ENCODE results near the gene HDAC4. TPM values are rescaled to one million over a fixed set of nuclear protein-coding genes. Genes with fewer than 3 reads are reported as not detected.
A peak's percentile ranks its signal among the peaks of the same experiment; 100 is the strongest.

Gene HDAC4
- total and polyA plus RNA-seq, 7 donors = 7.9 to 329 (median 129) TPM

GRCh38 chr2:239057533-239057932 lies 343.3 kb downstream of the HDAC4 start:
- 31 to 69% (median 35%) methylated on average over 2 of the region's 2 CpGs for WGBS, 3 donors
- Histone ChIP-seq H3K27ac (no peak overlapping the region), H3K4me1 (no peaks in the 10 kb centered on the region), H3K27me3 (ENCODE audit: insufficient read depth in 3 of 3, low read length in 2 of 3) (no peaks in the 10 kb centered on the region), H3K36me3 (ENCODE audit: insufficient read depth in 1 of 2, low read depth in 1 of 2) (peaks cover 9 to 92% of the 10 kb centered on the region in 2 donors), H3K9me3 (no peaks in the 10 kb centered on the region), H3K4me3 (no peak overlapping the region)
- no peak for DNase-seq
- TF ChIP-seq, protein P1, sequence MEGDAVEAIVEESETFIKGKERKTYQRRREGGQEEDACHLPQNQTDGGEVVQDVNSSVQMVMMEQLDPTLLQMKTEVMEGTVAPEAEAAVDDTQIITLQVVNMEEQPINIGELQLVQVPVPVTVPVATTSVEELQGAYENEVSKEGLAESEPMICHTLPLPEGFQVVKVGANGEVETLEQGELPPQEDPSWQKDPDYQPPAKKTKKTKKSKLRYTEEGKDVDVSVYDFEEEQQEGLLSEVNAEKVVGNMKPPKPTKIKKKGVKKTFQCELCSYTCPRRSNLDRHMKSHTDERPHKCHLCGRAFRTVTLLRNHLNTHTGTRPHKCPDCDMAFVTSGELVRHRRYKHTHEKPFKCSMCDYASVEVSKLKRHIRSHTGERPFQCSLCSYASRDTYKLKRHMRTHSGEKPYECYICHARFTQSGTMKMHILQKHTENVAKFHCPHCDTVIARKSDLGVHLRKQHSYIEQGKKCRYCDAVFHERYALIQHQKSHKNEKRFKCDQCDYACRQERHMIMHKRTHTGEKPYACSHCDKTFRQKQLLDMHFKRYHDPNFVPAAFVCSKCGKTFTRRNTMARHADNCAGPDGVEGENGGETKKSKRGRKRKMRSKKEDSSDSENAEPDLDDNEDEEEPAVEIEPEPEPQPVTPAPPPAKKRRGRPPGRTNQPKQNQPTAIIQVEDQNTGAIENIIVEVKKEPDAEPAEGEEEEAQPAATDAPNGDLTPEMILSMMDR (IDR thresholded peaks at IDR 0.05) = no peak
- ATAC-seq = no peak
- intact Hi-C loops (cut with DNase I) = no loop called here

DNA sequence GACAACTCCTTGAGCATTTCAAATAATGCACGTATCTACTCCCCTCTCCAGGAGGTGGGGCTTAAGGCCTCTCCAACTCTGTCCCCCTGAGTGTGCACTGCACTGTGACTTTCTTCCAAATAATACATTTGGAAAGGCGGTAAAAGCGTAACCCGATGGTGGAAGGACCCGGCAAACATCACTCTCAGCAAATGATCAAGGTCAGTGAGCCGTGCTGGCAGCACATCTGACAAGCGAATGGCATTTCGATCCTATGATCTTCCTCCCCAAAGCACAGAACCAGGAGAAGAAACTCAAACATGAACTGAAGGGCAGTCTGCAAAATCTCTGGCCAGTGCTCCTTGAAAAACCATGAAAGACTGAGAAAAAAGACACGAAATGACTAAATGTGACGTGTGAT lies 344.2 kb downstream of the HDAC4 start:
- peaks cover 9 to 92% of the 10 kb centered on the region in 2 donors for H3K36me3 ChIP-seq (ENCODE audit: insufficient read depth in 1 of 2, low read depth in 1 of 2)
- H3K9me3 ChIP-seq = no peaks in the 10 kb centered on the region
- DNase-seq (peak in 1 of 2 donors; percentile 6), ATAC-seq (no peak)
- H3K27me3 ChIP-seq (ENCODE audit: insufficient read depth in 3 of 3, low read length in 2 of 3) = no peaks in the 10 kb centered on the region
- TF ChIP-seq, protein P1 (IDR thresholded peaks at IDR 0.05) = no peak
- no peak overlapping the region for H3K4me3 ChIP-seq
- intact Hi-C loops (cut with DNase I) = no loop called here
- H3K4me1 ChIP-seq = no peaks in the 10 kb centered on the region
- no peak overlapping the region for H3K27ac ChIP-seq
- WGBS, 3 donors = 93 to 95% (median 95%) methylated on average over 10 of the region's 10 CpGs

DNA sequence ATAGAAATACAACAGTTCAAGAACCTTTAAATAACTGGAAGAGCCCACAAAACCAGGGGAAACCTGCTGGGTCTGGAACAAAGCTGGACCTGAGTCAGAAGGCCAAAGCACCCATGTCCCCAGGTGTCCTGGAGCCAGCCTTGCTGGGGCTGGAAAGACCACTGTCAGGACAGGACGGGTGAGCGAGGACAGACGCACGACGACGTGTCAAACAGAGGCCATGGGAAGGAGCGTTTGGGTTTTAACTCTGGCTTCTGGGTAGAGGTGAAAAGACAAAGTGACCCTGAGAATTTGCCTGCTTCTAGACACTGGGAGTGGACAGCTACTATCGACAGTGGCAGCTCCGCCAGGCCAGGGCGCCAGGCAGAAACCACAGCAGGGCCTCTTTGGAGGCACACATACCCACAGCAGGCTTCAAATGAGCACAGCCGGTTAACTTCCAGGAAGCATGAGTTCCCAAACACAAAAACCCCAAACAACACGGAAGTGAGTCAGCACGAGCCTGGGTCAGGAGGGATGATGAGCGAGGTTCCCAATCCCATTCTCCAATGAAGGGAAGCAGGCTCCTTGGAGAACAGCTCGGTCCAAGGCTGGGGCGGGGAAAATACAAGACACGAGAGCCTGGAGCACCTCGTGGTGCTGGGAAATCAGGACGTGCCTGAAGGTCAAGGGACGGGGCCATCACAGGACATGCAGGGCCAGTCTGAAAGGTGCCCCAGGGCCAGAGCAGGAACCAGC lies 344.9 kb downstream of the HDAC4 start:
- Histone ChIP-seq H3K4me1 (no peaks in the 10 kb centered on the region), H3K27me3 (ENCODE audit: insufficient read depth in 3 of 3, low read length in 2 of 3) (no peaks in the 10 kb centered on the region), H3K27ac (no peak overlapping the region), H3K9me3 (no peaks in the 10 kb centered on the region), H3K36me3 (ENCODE audit: insufficient read depth in 1 of 2, low read depth in 1 of 2) (peaks cover 9 to 93% of the 10 kb centered on the region in 2 donors), H3K4me3 (no peak overlapping the region)
- WGBS, 3 donors = 89 to 91% (median 90%) methylated on average over 20 of the region's 20 CpGs
- ATAC-seq (no peak), DNase-seq (peak; percentile 9 to 41)
- TF ChIP-seq, protein P1 (IDR thresholded peaks at IDR 0.05) = no peak
- intact Hi-C loops (cut with DNase I) = no loop called here

- 92 to 96% (median 94%) methylated on average over 8 of the region's 8 CpGs for WGBS, 3 donors
- intact Hi-C loops (cut with DNase I) = no loop called here
- Histone ChIP-seq H3K9me3 (no peaks in the 10 kb centered on the region), H3K27me3 (ENCODE audit: insufficient read depth in 3 of 3, low read length in 2 of 3) (no peaks in the 10 kb centered on the region), H3K27ac (no peak overlapping the region), H3K36me3 (ENCODE audit: insufficient read depth in 1 of 2, low read depth in 1 of 2) (peaks cover 9 to 93% of the 10 kb centered on the region in 2 donors), H3K4me3 (no peak overlapping the region), H3K4me1 (no peaks in the 10 kb centered on the region)
- DNase-seq (no peak), ATAC-seq (no peak)
- TF ChIP-seq, protein P1 (IDR thresholded peaks at IDR 0.05) = no peak
Observed at GRCh38 chr2:239054921-239055320, 345.9 kb downstream of the HDAC4 start.

All from psoas muscle (tissue), 8 donors.